ENCODE data around the gene IGFBP6.

Gene IGFBP6

GRCh38 chr12:53078425-53079225, 18.8 kb upstream of the IGFBP6 start:
- CTCF ChIA-PET, result interaction anchor here (1.1 to 9.0 kb wide), 11 partner anchors 9 to 242 kb away, joined by 3 to 141 read pairs (median 6); partner anchors contain the start of genes AAAS, IGFBP6 and SOAT2

DNA sequence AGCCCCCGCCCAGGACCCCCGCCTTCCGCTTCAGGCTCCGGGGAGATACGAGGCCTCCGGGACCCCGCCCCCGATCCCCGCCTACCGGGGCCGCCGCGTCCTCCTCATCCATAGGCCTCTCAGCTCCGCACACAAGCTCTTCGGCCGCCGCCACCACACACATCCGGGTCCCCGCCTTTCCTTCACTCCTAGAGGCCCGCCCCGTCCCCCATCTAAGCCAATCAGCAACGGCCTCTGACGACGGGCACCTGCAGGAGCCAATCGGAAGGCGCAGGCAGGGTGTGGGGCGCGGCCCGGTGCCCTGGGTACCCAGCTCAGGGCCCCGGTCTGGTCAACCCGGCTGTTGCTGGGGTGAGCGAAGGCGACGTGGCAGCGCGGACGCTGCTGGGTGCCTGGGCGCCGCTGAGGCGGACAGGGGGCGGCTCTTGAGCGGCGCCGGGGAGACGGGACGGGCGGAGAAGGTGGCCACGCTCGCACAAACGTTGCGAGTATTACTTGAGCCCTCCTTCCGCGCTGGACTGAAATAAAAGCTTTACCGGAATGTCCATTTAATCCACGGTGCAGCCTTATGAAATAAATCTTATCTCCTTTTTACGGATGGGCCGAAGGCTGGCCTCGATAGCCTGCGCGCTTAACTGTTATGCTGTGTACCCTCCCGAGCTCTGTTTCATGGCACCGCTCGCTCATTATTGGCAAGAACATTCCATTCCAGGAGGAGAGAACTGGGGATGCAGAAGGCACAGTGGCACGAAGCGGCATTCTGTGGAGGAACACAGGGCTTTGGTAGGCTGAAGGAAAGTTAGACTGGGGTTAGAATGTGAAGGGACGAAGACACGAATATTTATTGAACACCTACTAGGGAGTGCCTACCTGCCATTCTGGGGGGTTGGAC, 18.0 kb upstream of the IGFBP6 start, which contains the start of gene SPRYD3:
Gene SPRYD3, minus strand, starts transcription at position 165 of the 892 bp plus-strand sequence. Its CDS starts 57 bp downstream, at position 108.
- ChIA-PET POLR2A (interaction anchor here (0.6 to 1.4 kb wide), 11 partner anchors 16 to 1996 kb away, joined by 3 to 8 read pairs (median 4); partner anchors contain the start of genes AAAS, CSRNP2, EIF4B and KRT80), CTCF (interaction anchor here (1.1 to 9.0 kb wide), 9 partner anchors 10 to 242 kb away, joined by 3 to 141 read pairs (median 5); partner anchors contain the start of genes AAAS, IGFBP6 and SOAT2)
- TF ChIP-seq, protein P1, sequence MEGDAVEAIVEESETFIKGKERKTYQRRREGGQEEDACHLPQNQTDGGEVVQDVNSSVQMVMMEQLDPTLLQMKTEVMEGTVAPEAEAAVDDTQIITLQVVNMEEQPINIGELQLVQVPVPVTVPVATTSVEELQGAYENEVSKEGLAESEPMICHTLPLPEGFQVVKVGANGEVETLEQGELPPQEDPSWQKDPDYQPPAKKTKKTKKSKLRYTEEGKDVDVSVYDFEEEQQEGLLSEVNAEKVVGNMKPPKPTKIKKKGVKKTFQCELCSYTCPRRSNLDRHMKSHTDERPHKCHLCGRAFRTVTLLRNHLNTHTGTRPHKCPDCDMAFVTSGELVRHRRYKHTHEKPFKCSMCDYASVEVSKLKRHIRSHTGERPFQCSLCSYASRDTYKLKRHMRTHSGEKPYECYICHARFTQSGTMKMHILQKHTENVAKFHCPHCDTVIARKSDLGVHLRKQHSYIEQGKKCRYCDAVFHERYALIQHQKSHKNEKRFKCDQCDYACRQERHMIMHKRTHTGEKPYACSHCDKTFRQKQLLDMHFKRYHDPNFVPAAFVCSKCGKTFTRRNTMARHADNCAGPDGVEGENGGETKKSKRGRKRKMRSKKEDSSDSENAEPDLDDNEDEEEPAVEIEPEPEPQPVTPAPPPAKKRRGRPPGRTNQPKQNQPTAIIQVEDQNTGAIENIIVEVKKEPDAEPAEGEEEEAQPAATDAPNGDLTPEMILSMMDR (IDR thresholded peaks at IDR 0.05; ENCODE audit: control extremely low read depth, extremely low read depth, low read depth, missing control alignments), result no peak
- DNase-seq (ENCODE audit: extremely low spot score), result peak; percentile 100

More at GRCh38 chr12:53078425-53079225, 18.8 kb upstream of the IGFBP6 start:
- TF ChIP-seq, protein P1 (IDR thresholded peaks at IDR 0.05; ENCODE audit: control extremely low read depth, extremely low read depth, low read depth, missing control alignments), result no peak
- DNase-seq (ENCODE audit: extremely low spot score), result no peak
- POLR2A ChIA-PET, result interaction anchor here (0.6 to 1.4 kb wide), 11 partner anchors 15 to 1995 kb away, joined by 3 to 8 read pairs (median 4); partner anchors contain the start of genes AAAS, CSRNP2, EIF4B and KRT80

DNA sequence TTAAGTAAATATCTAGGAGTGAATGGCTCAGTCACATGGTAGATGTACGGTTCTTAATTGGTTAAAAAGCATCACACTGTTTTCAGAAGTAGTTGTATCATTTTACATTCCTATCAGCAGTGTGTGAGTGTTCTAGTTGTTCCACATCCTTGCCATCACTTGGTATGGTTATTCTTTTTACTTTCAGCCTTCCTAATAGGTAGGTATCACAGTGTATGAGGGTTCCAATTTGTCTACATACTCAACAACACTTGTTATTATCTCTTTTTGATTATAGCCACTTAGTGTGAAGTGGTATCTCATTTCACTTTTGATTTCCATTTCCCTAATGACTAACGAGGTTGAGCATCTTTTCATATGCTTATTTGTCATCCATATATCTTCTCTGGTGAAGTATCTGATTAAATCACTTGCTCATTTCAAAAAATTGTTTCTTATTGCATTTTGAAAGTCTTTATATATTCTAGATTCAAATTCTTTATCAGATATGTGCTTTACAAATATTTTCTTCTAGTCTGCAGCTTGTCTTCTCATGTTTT, 14.8 kb upstream of the IGFBP6 start:
- TF ChIP-seq, protein P1 (IDR thresholded peaks at IDR 0.05; ENCODE audit: control extremely low read depth, extremely low read depth, low read depth, missing control alignments), result no peak
- POLR2A ChIA-PET, result interaction anchor here (0.6 kb wide), 1 partner anchor 15 kb away, joined by 3 read pairs; no protein-coding TSS in a partner anchor
- DNase-seq (ENCODE audit: extremely low spot score), result no peak

GRCh38 chr12:53086361-53086760, 11.1 kb upstream of the IGFBP6 start:
- TF ChIP-seq, protein P1 (IDR thresholded peaks at IDR 0.05; ENCODE audit: control extremely low read depth, extremely low read depth, low read depth, missing control alignments), result no peak
- DNase-seq (ENCODE audit: extremely low spot score), result no peak
- CTCF ChIA-PET, result interaction anchor here (1.2 to 6.4 kb wide), 4 partner anchors 11 to 40 kb away, joined by 3 to 51 read pairs (median 24); partner anchors contain the start of gene IGFBP6
- POLR2A ChIA-PET, result no interaction called here

More for the DNA sequence above, 14.8 kb upstream of the IGFBP6 start:
- CTCF ChIA-PET, result interaction anchor here (3.8 to 6.4 kb wide), 3 partner anchors 16 to 17 kb away, joined by 25 to 51 read pairs (median 40); partner anchors contain the start of gene IGFBP6

GRCh38 chr12:53090105-53090504, 7.4 kb upstream of the IGFBP6 start:
- DNase-seq (ENCODE audit: extremely low spot score), result no peak
- TF ChIP-seq, protein P1 (IDR thresholded peaks at IDR 0.05; ENCODE audit: control extremely low read depth, extremely low read depth, low read depth, missing control alignments), result no peak
- POLR2A ChIA-PET, result no interaction called here
- CTCF ChIA-PET, result interaction anchor here (1.3 to 17.2 kb wide), 3 partner anchors 9 to 22 kb away, joined by 4 to 294 read pairs (median 8); no protein-coding TSS in a partner anchor
